ENCODE measurements around the gene KCNA4.
A peak's percentile ranks its signal among the peaks of the same experiment; 100 is the strongest.
"Not testable (repeated sequence)": the region's sequence is repeated elsewhere in the genome, so short reads cannot be mapped to it uniquely, and the experiment has no call there.

Gene KCNA4

DNA sequence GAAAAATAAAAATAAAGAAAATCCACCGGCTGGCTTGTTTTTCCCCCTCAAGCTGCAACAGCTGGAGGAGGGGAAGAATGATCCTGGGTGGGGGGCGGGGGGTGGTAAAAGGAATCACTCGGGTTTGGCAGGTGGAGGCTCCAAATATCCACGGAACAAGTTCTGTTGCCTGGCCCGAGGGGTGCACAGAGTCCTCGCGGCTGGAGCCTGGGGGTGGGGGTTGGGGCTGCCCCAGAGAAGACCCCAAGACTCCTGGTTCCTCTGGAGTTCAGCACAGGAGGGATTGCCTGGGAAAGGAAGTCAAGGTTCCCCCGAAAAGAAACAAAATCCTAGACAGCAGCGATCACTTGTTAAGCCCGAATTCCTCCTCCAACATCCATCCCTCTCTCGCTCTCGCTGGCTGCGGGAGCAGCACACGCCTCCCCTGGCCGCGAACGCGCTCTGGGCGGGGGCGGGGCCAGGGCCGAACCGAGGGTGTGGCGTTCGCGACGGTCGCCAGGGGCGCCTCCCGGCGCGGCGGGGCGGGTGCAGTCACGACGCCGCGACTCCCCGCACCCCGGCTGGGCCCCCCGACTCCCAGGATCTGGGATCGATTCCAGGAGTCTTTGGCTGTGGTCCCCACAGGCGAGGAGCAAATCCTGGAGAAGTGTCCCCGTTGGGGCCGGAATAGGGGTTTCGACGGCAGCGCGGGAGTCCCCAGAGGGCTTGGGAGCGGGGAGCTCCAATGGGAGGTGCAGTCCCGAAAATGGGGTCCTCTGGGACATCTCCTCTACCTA is at the start of gene KCNA4:
Gene KCNA4, minus strand, starts transcription at position 443 of the 776 bp plus-strand sequence. CDS start 4,352 bp downstream, outside the sequence.
- DNase-seq, result peak; percentile 16

DNA sequence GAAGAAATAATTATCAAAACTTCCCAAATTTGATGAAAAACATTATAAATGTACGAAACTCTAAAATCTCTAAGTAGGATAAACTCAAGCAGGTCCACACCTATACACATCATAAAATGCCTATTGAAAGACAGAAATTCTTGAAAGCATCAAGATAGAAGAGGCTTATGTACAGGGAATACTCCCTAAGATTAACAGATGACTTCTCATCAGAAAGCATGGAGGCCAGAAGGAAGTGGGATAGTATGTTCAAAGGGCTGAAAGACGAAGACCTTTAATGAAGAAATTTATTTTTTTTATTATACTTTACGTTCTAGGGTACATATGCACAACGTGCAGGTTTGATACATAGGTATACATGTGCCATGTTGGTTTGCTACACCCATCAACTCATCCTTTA is 45.3 kb upstream of the KCNA4 start:
- DNase-seq, result no peak

DNA sequence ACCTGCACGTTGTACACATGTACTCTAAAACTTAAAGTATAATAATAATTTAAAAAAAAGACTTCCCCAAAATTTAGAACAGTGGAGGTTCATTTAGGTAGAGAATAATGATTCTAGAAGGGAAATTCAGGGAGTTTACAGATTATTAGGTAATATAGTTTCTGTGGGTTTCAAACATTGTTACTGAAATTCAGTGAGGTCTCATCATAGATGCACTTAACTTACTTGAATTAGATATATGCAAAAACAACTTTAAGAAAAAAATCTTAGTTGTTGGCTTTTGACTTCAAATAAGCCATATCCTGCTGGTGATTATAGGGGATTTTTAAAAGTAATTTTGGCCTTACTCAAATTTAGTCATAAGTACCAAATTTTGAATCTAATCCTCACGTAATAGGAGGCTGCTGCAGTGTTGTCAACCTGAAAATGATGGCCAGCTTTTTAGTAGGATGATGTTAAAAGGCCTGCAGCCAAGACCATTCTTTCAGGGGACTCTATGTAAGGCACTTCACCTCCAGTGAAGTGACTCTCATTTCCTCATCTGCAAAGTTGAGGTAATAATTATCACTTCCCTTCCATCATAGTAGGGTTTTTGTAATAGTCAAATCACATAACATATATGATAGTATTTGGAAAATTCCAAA is 42.5 kb upstream of the KCNA4 start:
- no peak for DNase-seq

DNA sequence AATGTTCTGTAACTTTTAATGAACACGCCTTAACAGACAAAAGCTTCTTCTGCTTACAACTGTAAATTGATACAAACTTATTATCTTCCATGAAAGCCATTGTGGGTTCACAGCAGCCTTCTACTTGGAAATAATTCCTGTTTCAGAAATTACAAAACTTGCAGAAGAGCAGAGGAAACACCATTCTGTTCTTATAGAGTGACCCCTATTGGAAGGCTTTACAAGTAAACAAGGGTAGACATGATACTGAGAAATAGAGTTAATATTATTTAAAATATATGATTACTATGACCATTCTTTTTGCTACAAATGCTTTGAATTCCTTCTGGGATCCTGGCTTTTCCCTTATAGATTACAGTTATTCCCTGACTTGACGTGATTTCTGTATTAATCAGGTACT is 32.4 kb upstream of the KCNA4 start:
- no peak for DNase-seq

DNA sequence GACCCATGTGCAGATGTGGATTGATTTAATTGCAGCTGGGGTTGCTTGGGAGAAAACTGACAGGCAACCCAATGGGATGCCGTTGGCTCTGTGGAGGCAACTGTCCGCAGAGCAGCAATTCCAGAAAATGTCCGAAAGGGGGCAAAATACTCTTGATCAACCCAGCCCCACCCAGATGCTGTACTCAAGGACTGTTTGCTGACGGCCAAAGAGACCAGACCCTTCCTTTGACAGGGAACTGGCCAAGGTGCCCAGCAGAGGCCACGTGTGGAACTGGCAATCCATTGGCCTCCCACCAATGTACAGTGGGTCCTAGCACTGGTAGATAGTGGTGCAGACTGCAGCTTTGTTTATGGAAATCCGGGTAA is 29.7 kb upstream of the KCNA4 start:
- DNase-seq, result no peak

DNA sequence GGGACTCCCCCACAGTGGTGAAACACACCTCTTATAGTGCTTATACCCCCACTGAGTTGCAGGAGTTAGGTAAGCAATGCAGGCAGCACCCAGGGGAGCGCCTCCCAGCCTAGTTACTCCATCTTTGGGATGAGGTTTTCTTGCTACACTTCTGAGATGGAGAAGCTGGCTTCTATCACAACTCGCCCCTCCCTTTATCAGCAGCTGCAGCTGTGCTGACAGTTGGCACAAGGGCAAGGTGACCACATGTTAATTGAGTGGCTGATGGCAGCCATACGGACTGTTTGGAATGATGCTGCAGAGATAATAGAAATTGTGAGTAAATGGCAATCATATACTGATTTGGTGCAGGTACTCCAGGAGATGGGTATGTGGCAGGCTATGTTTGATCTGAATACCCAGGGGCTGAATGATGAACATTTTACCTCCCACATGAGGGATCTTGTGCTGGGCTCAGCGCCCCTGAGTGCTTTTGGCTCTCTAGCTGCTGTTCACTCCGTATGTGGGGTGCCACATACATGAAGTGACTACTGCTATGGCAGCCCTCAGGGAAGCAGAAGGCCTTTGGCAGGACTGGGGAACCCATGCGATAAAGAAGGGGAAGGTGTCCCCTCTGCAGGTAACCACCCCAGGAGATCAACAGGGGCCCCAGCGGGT is 29.2 kb upstream of the KCNA4 start:
- DNase-seq, result no peak

DNA sequence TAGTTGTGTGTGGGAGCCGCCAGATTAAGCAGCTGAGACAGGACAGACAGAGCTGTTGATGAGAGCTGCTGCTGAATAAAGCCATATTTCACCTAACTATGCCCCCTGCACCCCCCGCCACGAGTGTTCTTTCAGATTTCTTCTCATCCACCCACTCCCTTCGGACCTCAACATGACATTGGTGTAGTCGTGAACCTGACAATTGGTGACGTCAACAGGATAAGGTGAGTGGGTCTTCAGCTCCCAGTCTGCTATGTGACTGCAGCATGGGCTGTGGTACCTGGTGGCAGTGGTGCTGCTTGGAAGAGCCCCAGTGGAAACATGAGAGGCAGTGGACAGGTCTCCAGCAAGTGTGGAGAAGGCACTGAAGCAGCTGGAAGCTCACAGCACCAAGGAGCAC is 28.3 kb upstream of the KCNA4 start:
- DNase-seq, result no peak

DNA sequence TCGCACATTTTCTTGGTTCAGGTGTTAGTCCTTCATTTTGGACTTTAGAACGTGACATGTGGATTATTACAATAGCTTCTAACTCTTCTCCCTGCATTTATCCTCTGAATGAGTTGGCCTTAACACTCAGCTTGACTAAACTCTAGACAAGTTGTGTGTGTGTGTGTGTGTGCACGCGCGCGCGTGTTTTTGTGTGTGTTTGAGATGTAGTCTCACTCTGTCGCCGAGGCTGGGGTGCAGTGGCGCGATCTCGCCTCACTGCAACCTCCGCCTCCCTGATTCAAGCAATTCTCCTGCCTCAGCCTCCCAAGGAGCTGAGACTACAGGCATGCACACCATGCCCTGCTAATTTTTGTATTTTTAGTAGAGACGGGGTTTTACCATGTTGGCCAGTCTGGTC is 24.3 kb upstream of the KCNA4 start:
- DNase-seq, result no peak

DNA sequence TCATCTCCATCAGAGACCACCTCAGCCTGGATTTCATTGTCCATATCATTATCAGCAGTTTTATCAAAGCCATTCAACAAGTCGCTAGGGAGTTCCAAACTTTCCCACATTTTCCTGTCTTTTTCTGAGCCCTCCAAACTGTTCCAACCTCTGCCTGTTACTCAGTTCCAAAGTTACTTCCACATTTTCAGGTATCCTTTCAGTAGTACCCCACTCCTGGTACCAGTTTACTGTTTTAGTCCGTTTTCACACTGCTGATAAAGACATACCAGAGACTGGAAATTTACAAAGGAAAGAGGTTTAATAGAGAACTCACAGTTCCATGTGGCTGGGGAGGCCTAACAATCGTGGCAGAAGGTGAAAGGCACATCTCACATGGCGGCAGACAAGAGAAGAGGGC is 17.9 kb upstream of the KCNA4 start:
- not testable (repeated sequence) for DNase-seq

DNA sequence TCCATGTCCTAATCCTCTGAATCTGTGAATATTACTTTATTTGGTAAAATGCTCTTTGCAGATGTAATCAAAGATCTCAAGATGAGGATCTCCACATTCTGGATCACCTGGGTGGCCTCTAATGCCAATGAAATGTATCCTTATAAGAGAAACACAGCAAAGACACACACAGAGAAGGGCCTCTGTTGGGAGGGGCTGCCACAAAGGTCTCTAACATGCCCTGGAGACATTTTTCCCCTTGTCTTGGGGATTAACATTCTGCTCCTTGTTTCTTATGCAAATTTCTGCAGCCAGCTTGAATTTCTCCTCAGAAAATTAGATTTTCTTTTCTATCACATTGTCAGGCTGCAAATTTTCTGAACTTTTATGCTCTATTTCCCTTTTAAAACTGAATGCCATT is 17.3 kb upstream of the KCNA4 start:
- not testable (repeated sequence) for DNase-seq

DNA sequence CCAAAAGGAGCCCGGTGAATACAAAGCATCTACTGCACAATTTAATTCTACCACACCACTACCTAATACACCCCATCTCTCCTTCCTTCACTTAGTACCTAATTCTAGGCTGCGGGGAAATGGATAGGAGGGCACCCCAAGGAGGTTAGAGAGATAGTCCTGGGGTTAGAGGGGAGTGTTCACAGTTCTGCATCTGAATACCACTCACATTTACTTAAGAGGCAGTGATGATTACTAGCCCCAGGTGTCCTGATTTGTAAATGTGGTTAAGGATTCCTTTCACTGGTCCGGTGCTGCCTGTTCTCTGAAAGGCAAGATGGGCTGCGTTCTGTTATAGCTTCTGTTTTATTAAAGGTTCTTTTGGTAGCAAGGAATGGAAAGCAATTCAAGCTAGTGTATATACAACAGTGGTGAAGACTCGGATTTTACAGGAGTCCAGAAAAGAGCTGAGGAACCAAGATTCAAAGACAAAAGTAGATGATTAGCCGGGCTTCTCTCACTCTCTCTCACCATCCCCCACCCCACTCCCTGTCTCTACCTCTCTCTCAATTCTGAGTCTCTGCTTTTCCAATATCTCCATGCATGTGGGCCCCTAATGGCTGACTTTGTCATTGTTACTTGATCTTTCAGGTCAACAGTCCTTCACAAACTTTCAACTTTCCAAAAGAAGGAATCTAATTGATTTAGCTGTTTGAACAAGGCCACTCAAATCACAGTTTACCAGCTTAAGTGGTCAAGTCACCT is 8.7 kb upstream of the KCNA4 start:
- DNase-seq, result no peak

DNA sequence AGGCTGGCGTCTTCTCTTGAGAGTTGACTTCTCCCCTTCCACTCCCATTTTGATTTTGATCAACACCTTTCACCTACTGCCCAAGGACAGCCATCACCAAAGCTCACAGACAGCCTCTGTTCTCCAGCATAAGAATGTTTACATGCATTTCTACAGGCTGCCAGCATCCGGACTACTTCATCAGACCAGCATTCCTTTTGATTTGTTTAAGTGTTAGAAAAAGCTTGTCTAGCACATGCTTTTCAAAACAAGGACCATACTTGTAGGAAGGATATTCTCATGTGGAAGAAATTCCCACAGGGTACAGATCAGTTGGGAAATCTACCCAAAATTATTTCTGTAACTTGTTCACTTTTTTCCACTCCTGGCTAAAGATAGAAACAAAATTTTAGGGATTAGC is 6.2 kb upstream of the KCNA4 start:
- no peak for DNase-seq

DNA sequence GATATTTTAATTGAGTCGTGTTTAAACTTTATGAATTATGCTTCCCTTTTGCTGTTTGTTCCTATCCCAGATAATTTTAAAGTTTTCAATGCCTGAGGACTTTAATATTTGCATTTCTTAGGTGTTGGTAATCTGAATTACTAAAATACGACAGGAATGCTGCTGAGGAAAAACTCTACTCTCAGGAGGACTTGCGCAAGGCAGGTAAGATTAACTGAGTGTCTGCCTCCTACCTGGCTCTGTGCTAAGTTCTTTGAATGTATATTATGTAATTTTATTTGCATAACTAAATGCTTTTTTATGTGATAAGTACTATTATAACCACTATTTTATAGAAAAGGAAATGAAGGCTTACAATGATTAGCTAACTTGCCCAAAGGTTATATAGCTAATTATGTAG is 2.7 kb upstream of the KCNA4 start:
- DNase-seq, result no peak

DNA sequence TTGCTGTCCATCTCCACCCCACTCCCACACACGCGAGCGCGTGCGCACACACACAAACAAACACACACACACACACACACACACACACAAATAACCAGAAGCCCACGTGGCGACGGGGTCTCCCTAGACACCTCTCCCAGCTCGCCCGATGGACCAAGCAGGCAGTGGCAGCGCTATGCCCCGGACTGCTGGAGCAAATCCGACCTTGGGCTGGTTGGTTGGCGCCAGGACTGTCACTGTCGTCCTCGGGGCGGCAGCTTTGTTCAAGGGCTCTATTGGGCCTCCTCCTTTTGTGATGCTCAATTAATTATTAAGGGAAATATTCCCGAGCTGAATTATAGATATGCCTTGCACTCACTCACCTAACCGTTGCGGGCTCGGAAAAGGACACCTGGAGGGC is 1.7 kb upstream of the KCNA4 start:
- no peak for DNase-seq

DNA sequence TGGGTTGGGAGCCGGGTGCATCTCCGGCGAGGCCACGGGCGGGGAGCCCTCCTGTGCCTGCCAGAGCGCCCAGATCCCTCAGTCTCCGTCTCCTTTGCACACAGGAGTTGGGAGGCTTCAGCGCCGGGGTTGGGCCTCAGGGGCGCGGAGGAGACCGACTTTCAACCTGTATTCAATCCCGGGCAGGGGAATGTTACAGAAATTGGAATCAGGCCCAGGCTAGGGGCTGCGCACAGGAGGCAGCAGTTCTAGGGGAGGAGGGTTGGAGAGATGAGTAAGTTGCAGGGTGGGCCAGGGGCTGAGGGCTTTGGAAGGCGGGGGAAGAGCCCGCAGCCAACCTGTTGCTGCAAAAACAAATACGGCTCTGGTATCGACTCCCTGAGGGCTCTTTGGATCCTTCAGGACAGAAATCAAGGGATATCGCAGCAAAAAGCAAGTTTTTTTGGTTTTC is 640 bp upstream of the KCNA4 start:
- DNase-seq, result no peak

DNA sequence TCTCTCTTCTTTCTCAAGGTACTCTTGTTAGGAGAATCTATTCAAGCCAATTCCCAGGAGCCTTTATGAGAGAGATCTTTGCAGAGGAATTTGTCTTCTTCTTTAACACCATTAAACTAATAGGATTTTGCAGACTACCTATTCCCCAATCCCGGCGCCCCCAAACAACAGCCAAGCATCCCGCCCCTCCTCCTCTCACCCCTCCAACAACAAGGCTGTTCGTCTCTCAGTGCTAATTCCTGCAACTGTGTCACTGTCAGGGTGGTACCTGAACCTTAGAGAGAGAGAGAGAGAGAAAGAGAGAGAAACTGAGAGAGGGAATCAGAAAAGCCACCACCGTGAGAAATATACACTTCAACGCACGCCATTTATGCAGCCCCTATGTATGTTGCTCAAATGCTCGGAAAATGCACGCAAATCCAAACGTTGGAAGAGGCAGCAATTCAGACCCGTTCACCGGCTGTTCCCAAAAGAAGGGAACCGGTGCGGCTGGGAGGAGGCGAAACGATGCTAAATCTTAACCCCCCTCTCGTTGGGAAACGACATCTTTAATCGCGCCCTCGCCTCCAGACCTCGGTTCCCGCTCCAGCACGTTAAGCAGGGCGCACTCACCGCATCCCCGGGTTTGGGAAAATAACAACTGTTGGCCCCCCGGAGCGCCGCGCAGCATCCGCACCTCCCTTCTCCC is 961 bp downstream of the KCNA4 start:
- no peak for DNase-seq

DNA sequence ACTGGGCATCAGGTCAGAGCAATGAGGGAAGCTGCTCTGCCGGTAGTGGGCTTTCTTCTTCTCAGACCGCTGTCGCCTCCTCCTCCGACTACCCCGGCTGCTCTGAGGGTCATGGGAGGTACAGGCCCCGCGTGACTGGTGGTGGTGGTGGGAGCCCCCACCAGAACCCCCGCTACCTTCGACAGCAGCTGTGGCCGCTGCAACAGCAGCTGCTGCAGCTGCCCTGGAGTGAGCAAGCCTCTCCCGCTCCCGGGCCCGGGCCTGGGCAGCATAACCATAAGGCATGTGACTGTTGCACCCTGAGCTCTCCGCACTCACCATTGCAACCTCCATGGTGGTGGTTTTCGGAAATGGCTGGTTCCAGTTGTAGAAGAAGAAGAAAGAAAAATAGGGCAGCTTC is 4.5 kb downstream of the KCNA4 start:
- no peak for DNase-seq

DNA sequence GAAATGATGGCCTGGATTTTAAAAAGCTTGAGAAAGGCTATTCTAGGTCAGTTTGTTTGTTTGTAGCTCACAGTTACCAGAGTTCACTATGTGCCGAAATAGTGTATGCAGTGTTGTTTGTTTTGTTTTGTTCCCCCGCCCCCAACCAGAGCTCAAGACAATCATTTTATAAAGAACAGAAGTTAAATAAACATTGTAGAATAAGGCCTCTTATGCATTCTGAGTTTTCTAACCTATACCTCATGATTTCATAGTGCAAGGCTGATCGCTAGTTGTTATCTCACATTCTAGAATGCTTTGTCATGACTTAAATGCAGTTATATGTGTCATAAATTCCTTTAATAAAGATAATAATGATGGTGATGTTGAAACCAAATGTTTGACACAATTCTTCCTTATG is 7.8 kb downstream of the KCNA4 start:
- no peak for DNase-seq

DNA sequence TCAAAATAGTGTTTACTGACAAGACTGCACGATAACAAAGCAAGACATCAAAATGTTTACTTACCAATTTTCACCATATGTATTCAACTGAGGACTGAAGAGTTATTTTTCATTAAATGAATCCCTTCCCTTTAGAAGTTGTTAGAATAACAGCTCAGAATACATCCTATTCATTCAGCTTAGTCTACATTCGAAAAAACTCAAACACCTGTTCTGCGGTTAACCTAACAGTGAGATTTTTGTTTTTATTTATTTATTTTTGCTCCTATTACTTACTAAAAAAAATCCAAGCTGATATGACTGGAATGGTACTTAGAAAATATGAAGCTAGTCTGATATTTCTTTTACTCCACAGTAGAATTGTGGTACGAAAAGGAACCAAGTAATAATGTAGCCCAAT is 10.0 kb downstream of the KCNA4 start:
- DNase-seq, result no peak

DNA sequence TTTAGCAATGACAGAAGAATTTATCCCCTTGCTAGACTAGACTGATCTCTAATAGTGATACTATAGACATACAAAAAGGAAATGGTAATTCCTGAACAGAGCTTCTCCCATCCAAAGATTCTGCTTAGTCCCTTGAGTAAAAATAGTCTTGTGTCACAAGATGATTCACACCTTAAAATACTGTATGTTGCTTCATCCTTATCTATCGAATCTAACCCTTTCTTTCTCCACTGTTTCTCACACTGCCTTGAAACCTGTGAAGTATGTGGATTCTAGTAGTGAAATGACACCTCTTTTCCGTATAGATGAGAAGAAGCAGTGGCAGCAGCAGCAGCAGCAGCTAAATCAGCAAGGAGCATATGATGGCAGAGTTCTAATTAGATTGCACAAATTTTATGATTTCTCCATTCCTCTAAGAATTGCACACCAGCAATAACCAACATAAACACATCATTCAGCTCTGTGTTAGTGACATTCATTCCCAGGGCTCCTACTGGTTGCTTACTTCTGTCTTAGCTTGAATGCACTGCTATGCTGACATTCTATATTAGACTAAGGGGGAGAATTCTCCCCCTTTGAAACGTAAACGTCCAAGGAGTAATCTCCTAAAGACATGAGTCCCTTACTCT is 14.6 kb downstream of the KCNA4 start:
- no peak for DNase-seq

DNA sequence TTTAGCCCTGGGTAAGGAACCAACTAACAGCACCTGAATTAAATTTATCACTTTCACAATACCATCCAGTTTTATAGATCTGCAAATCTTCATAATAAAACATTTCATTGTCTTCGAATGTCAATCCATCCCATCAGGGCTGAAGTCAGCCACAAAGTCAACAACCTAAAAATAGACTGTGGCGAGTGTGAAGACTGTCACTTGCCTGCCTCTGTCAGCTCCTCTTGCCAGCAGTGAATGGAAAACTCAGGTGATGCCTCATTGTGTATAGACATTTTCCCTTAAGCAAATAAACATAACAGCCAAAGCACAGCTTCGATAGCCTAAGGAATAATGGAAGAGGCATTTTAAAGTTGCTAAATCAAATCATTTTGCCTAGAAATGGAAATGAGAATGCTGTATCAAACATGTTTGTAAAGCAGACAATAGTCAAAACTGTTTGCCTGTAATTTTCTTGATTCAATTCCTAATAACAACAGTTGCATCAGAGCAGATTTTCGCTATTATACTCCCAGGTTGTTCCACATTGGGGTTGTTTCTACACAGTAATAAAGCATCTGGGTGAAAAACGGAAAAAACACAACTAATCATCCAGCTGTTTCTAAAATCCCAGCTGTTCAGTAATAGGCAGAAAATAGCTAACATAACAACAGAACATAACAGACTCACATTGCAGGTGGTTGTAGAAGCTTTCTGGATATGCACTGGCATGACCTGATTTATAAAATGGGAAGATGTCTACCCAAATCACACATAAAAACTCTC is 15.7 kb downstream of the KCNA4 start:
- DNase-seq, result no peak

DNA sequence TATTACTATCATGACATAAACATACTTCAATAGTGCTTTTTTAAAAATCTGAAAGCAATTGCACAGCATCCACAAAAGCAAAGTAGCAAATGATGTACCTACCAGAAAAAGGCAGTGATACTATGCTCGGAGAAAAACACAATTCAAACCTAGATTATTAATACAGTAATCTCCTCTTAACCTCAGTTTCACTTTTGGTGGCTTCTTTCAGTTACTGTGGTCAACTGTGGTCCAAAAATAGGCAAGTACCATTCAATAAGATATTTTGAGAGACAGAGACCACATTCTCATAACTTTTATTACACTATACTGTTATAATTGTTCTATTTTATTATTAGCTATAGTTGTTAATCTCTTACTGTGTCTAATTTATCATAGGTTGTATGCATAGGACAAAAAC is 20.8 kb downstream of the KCNA4 start:
- DNase-seq, result no peak
